NOMO-1 (cell line): ENCODE measurements around the gene BPGM.

Experiments
- DNase-seq, 2 experiments: peaks; one replicate each; lab custom pipeline; 2025; ENCODE audit not compliant: unreplicated experiment in 2 of 2; lab: John Stamatoyannopoulos, UW

BPGM gene

DNA sequence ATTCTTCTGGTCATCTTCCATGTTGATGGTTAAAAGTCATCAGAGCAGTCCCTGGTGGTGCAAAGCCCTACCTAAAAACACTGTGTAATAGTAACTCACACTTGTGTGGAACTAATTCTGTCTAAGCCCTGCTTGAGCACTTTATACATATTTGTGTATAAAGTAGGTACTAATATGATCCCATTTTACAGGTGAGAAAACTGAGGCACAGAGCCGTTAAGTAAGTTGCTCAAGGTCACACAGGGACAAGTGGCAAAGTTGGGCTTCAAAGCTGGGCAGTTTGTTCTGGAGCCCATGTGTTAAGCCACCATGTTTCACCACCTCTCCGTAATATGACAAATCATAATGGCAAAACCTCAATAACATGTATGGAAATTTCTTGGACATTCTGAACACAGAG is 48.1 kb downstream of the BPGM start:
- no peak for DNase-seq

DNA sequence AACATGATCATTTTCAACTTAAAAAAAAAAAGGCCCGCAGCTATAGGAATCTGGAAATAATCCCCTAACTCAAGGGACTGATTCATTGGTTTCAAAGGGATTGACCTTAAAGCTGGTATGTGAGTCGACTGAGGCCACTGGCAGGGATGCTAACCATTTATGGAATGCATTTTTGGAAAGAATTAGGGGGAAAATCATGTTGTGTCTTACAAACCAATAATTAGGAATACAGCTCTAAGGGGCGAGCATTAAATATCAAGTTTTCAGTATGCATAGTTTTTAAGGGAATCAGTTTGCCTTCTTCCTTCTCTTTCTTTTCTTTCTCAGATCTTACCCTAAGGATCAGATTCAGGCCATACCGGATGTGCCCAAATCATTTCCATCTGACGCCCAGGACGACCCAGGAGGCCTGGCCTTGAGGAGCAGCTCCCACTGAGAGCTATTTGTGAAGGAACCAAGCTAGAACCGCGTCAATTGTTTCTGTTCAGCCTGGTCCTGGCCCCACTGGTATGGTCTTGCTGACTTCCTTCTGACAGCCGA is 48.7 kb downstream of the BPGM start:
- no peak for DNase-seq

DNA sequence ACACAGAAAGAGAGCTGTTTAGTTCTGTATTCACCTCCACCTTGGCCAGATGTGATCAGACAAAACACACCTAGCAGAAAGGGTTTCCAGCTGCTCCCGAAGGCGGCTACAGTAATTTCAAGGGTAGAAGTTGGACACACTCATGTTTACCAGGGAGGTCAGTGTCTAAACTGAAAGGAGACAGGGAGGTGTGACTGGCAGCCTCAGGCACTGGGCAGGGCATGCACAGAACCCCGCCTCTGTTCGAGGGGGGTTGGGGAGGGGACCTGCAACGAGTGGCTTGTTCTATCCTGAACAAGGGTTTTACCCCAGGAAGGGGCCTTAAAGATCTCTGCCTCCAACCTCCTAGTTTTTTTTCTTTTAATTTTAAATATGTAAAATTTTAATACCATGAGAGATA is 49.6 kb downstream of the BPGM start:
- no peak for DNase-seq

DNA sequence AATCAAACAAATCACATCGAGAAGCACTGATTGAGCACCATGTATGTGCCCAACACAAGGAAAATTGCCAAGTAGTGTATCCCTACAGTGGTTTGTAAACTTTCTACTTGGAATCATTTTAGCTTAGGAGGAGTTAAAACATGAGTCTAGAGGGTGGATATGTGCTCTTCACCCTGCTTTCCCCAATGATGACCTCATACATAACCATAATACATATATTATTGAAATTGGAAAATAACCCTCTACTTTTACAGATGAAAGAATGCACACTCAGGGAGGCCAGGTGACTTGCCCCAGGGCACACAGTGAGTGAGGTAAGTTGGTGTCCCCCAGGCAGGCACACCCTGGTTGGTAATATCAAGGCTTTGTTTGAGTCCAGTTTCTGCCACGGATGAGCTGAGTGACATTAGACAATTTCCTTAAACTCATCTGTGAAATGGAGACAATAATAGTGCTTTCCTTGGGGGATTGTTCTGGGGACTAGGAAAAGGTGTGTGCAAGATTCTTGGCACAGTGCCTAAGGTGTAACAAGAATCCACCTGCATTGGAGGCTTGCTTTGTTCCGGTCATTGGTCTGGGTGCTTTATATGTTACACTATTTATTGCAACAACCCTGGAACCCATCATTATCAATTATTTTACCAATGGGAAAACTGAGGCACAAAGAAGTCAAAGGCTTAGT is 50.7 kb downstream of the BPGM start:
- DNase-seq = no peak

DNA sequence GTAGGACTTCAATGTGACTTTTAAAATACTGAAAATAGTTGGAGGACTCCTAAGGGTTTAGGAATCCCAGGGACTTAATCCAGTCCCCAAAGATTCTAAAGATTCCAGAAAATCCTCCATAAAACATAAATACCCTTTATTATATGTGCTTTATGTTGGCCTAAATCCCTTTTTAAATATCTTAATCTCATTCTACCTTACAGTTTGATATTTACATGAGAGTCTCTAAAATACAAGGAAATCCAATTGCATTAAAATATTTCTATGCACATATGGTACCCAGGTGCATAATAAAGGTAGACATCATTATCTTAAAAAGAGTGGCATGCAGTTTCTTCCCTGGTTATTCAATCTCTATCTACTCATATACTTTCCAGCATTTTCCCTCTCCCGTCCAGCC is 51.8 kb downstream of the BPGM start:
- DNase-seq = no peak

DNA sequence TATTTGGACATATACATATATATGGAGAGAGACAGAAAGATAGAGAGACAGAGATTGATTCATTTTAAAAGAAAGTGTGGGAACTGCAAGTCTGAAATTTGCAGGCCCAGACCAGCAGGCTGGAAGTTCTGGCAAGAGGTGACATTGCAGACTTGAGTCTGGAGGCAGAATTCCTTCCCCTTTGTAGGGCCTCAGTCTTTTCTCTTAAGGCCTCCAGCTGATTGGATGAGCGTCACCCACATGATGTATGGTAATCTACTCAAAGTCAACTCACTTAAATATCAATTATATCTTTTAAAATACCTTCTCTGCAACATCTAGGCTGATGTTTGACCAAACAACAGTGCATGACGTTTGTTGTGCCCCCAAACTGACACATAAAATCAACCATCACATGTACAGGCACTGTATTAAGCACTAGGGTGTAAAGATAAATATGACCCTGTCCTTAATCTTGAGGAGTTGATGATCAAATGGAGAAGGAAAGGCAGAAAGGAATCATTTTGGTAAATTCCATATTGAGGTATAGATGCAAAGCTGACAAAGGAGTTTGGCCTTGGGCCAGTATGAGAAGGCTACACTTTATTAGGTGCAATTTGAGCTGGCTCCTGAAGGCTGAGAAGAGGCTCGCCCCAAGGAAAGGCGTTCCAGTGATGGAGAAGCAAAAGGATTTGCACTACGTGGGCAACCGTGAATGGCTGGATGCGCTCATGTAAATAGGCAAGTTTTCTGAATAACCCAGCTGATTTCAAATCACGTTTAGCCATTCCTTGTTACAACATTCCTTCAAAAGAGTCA is 52.6 kb downstream of the BPGM start:
- no peak for DNase-seq

DNA sequence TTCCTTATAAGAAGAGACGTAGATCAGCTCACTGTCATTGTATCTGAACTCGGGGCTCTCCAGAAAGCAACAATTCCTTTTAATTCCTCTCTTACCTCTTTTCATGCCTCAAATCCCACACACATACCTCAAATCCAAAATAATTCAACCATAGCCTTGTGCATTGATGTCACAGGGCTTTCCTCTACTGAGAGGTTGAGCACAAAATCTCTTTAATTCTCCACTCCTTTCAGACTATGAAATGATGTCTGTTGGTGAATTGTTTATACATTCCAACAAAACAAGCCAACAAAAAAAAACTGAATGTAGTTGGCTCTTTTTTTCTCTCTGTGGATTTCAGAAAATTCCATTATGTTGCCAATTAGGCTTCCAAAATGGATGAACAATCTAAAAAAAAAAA is 53.2 kb downstream of the BPGM start:
- DNase-seq = no peak

DNA sequence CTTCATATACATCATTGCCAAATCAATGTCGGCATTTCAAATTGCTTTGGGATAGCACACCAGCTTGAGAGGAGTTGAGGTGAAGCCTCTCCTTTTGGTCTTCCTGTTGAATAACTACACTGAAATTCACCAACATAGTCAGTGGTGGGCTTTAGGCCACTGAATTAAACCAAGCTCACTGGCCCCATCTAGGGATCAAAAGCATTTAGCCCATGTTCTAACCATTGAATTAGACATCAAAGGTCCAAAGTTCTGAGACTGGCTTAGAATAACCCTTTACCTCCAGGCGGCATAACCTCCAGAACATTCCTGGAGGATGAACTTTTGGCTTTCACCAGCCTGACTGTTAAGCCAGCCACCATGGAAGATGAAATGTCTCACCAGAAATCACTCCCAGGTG is 54.6 kb downstream of the BPGM start:
- no peak for DNase-seq

DNA sequence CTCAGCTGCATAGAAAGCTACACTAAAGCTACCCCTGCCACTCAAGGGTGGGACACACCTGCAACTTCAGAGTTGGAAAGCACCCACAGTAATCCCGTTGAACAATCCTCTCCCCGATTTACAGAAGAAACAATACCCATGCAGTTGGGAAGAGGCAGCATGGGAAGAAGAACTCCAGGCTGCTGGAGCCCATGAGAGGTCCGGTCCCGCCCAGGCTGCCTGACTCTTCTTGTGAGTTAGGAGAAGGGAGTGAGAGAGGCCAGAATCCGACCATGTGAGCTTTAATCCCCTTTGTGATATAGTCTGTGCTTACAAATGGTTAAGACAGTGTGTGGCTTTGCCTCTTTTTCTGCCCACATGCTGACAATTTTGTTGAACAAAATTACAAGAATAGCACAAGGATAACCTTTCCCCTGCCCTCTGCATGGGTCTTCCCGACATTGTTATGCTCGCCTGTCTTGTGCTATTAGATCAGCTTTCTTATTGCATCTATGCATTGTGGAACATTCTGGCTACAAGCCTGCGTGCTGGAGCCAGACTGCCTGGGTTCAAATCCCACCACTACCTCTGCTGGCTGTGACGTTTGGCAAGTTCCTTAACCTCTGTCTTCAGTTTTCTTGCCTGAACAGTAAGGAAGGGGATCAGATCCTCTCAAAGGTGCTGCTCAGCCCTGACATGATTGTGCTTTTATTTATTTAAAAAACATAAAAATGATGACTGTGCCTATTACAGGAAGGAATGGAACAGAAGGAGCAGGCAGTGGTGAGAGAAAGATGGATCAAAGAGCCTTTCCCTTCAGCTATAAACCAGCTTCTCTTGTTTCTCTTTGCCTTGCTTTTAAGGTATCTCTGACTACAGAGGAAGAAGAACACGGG is 56.0 kb downstream of the BPGM start:
- no peak for DNase-seq

DNA sequence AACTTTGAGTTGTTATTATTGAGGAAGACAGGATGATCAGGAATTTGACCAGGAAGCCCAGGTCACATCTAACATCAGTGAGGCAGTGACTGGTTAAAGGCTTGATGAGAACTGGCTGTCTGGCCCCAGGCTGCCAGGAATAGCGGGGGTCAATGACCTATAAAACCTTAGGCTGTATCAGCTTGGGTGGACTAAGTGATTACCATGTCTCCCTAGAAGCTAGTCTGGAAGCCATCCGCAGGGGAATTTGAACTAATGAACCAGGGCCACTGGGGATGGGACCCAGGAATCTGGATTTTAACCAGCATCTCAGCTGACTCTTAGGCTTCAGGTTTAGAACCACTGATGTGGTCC is 56.6 kb downstream of the BPGM start:
- no peak for DNase-seq

DNA sequence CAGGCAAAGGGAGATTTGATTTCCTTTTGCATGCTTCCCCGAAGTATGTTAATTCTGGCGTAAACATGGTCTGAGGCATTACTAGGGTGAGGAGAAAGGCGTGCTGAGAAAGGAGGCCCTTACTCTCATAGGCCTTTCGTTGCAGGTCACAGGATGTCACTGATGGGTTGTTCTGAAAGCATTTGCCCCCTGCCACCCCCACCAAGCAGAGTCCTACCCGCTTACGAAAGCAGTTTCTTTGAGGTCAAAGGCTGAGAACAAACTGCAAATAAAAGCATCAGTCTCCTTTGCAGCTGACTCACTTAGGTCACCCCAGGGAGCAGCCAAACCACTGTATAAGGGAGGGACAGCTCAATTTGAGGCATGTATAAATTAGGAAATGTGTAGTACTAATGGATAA is 57.1 kb downstream of the BPGM start:
- no peak for DNase-seq

DNA sequence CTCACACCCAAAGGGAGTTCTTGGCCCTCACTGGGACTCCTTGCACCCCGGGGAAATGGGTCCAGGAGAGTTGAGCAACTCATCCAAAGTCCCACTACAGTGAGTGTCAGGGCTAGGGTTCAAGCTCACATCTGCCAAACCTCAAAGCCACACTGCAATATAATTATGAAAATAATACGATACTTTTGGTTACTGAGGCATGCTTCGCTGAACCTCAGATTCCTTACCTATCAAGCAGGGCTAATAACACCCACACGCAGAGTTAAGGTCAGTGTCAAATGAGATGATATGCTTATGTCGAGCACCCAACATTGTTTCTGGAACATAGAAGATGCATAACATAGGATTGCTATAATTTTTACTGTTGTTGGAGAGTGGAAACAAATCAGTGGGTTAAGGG is 58.2 kb downstream of the BPGM start:
- no peak for DNase-seq

DNA sequence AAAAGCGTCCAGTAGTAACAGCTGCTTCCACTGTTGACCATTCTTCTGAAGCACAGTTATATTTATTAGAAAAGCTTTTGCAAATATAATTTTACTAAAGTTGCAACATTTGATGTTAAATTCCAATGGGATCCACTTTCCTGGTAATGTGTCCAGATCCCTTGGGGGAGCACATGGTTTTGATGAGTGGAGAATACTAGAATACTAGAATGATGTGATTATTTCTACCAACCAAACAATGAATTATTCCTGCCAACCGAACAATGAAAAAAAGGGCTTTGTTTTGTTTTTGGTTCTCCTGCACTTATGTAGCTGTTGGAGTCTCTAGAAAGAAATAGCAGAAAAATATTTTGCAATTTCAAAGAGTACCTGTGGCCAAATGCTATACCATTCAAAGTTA is 59.1 kb downstream of the BPGM start:
- no peak for DNase-seq

DNA sequence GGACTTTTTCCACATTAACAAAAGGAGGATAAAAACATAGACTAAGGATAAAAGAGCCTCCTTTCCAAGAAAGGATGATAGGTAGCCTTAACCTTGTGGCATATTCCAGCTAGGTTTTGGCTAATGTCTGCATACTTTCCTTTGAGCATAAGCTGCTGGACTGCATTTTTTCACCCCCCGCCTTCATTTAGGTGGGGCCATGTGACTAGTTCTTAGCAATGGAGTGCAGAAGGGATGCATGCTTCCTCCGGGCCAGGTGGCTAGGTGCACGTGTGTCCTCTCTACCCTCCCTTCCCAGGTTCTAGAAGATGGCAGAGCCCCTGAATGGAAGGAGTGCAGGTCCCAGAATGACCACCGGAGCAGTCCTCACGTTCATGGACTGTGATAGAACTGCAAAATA is 59.8 kb downstream of the BPGM start:
- DNase-seq = no peak

DNA sequence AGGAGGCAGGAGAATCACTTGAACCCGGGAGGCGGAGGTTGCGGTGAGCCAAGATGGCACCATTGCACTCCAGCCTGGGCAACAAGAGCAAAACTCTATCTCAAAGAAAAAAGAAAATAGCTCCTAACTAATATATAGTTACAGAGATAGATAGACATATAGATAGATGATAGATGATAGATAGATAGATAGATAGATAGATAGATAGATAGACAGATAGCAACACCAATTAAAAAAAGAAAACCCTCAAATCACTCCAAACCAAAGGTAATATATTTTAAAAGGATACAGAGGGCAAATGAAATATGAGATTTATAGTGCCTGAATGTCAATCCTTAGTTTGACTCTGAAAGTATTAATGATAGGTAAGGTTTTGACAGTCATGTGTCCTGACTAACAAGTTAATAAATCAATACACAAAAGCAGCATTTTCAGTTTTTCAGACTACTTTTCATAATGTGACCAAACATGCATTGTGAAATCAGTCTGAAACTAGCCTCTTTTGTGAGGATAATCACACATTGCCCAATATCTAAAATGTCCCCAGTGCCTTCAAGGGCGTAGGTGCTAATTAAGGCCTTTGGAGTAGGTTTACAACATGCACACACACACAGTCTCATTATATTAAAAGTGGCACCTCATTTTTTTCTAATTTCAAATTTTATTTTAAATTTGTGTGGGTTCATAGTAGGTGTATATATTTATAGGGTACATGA is 61.2 kb downstream of the BPGM start:
- no peak for DNase-seq

DNA sequence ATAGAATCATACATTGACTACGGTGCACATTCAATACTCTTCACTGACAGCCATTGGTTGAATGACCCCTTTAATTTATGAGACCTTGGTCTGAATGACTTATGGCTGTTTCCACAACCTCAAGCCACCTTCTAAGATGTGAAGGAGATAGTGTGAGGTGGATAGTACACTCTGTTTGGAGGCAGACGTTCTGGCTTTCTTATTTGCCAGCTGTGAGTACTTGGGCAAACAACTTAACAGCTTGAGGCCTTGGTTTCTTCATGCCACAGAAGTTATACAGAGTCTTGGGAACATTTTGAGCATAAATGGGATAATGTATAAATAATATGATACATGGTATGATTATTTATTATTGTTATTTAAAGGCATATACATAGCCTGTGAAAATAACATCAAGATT is 62.0 kb downstream of the BPGM start:
- DNase-seq = no peak

DNA sequence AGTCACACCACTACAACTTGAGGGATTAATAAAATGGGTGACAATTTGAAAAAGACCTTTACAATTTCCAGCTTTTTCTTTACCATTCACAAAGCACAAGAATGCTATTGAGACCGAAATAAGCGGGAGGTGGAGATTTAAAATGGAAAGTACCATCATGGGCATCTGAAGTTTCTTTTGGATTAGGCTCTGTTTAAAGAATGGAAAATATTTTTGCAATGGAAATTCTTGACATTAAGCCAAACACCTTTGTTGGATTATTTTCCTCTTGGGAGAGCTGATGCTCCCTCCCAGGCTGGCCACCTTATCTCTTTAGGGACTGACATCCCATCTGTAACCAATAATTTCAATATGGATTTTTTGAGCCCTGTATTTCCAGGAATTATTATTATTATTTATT is 62.5 kb downstream of the BPGM start:
- no peak for DNase-seq

DNA sequence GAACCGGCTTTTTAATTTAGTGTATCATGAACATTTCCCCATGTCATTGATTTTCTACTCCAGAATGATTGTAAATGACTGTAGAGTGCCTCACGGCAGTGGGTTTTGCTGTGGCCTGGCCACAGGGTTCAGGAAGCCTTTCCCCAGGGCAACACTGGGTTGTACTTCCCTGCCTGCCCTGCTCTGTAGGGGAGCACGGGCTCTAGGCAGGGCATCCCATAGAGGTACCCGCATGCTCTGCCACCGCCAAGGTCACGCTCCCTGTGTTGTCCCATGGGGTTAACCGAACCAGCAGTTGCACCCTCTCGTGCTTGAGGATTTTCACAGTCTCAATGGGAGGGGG is 63.8 kb downstream of the BPGM start:
- DNase-seq = no peak

DNA sequence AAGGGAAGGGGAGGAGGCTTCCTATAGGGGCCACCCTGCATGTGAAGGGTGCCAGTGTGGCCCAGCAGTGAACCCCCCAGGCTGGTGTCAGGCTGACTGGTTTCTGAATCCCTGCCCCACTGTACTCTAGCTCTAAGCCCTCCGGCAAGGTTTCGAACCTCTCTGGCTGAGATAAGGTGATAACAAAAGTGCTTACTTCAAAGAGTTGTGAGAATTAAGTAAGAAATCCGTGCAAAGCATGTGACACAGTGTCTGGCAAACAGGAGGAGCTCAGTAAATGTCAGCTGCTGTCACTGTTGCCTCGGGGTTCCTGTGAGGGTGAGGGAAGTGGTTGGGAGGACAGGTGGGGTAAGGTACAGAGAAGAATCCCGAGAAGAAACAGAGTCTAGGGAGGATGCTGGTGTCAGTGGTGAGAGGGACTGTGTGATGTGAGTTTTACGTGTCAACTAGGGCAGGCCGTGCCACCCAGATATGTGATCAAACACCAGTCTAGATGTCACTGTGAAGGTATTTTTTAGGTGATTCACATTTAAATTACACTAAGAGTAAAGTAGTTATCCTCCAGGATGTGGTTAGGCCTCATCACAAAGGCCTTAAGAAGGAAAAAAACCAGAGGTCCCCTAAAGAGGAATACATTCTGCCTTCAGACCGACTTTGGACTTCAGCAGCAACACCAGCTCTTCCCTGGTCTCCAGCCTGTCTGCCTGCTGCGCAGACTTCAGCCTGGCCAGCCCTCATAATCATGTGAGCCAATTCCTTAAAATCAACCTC is 64.4 kb downstream of the BPGM start:
- DNase-seq = no peak

DNA sequence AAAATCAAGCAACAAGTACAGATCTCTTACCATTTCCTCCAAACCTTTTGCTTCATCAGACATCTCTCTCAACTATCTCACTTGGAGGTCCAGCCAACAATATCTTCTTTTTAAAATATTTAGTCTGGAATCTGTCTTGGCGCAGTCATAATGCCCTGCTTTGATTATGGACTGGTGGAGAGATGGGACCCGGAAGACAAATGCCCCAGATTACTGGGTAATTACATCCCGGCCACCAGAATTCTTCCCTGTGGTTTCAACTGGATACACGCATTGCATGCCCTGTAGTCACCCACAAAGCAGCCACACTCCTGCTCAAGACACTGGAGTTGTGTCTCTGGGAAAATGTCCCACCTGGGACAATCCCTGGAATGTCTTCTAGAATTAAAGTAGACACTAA is 65.5 kb downstream of the BPGM start:
- no peak for DNase-seq
